PC-3 (cell line): ENCODE data around the gene NDUFB6. TPM values are rescaled to one million over a fixed set of nuclear protein-coding genes. Genes with fewer than 3 reads are reported as not detected.
"Not testable (repeated sequence)": the region's sequence is repeated elsewhere in the genome, so short reads cannot be mapped to it uniquely, and the experiment has no call there.

ENCODE experiments used
- ATAC-seq: fragments of 200-7000 bp; cut with Tn5 transposase; 2 replicates; pipeline ENCODE4 v1.9.1; 2020; ENCODE audit warnings: mild to moderate bottlenecking, moderate library complexity
- BruUV-seq: library from RNA; stranded (reverse); fragments of 400-500 nt; replicated peaks from 2 replicates; lab custom pipeline; 2021; lab: Mats Ljungman, UMichigan
- CTCF ChIA-PET: fragments of 300-600 bp; sonication (Branson Sonifier 250); formaldehyde crosslinking; loops from one replicate; lab custom pipeline; 2022; ENCODE audit warnings: antibody characterized with exemption; lab: Charles Lee
- POLR2A ChIA-PET: fragments of 300-600 bp; sonication (Branson Sonifier 250); formaldehyde crosslinking; loops from one replicate; lab custom pipeline; 2022; ENCODE audit warnings: antibody characterized with exemption; ENCODE audit not compliant: unreplicated experiment; lab: Charles Lee
- DNase-seq: peaks from one replicate; pipeline ENCODE4 v3.0.0-alpha.2; 2015
- H2AFZ ChIP-seq: fragments of 300-600 bp; sonication (generic); 2 replicates; pipeline ENCODE4 v1.6.0; 2016; ENCODE audit warnings: antibody characterized with exemption, low read length
- H3F3A ChIP-seq: fragments of 300-600 bp; sonication (generic); one replicate; pipeline ENCODE4 v1.6.0; 2017; ENCODE audit warnings: antibody characterized with exemption, low read length, control low read depth, mild to moderate bottlenecking; ENCODE audit not compliant: unreplicated experiment
- H3K27ac ChIP-seq: fragments of 300-600 bp; sonication (generic); 2 replicates; pipeline ENCODE4 v1.5.1; 2016; ENCODE audit warnings: mild to moderate bottlenecking, low read length
- H3K27me3 ChIP-seq: fragments of 300-600 bp; sonication (generic); 2 replicates; pipeline ENCODE4 v1.6.1; 2016; ENCODE audit warnings: low read length, mixed read lengths
- H3K36me3 ChIP-seq: fragments of 300-600 bp; sonication (generic); 2 replicates; pipeline ENCODE4 v1.6.1; 2016; ENCODE audit warnings: low read depth, mixed run types, low read length, mixed read lengths
- H3K4me1 ChIP-seq: fragments of 300-600 bp; sonication (generic); 2 replicates; pipeline ENCODE4 v1.5.1; 2016; ENCODE audit warnings: low read length; ENCODE audit not compliant: insufficient read depth
- H3K4me2 ChIP-seq: fragments of 300-600 bp; sonication (generic); 2 replicates; pipeline ENCODE4 v1.6.0; 2016; ENCODE audit warnings: low read length
- H3K4me3 ChIP-seq: fragments of 300-600 bp; sonication (generic); 2 replicates; pipeline ENCODE4 v1.5.1; 2016; ENCODE audit warnings: mild to moderate bottlenecking, low read length, mixed read lengths
- H3K79me2 ChIP-seq: fragments of 300-600 bp; sonication (generic); 2 replicates; pipeline ENCODE4 v1.6.1; 2017; ENCODE audit warnings: low read length, mixed read lengths
- H3K9ac ChIP-seq: fragments of 300-600 bp; sonication (generic); 2 replicates; pipeline ENCODE4 v1.6.0; 2016; ENCODE audit warnings: mild to moderate bottlenecking, low read length
- H3K9me2 ChIP-seq: fragments of 300-600 bp; sonication (generic); replicated peaks from 2 replicates; pipeline ENCODE4 v1.6.1; 2016; ENCODE audit warnings: mixed run types, low read length, mixed read lengths
- H3K9me3 ChIP-seq: fragments of 300-600 bp; sonication (generic); 2 replicates; pipeline ENCODE4 v1.6.1; 2016; ENCODE audit warnings: low read length, mixed read lengths
- H4K20me1 ChIP-seq: fragments of 300-600 bp; sonication (generic); 2 replicates; pipeline ENCODE4 v1.6.1; 2016; ENCODE audit warnings: low read length, mixed read lengths
- EZH2 ChIP-seq: fragments of 300-600 bp; sonication (generic); IDR thresholded peaks from one replicate; pipeline ENCODE4 v1.6.1; 2017; ENCODE audit warnings: antibody characterized with exemption, mild to moderate bottlenecking, low read length; ENCODE audit not compliant: unreplicated experiment
- EZH2phosphoT487 ChIP-seq: fragments of 300-600 bp; sonication (generic); IDR thresholded peaks from 2 replicates; pipeline ENCODE4 v1.6.1; 2018; ENCODE audit warnings: mild to moderate bottlenecking, antibody characterized with exemption, low read length, borderline replicate concordance
- intact Hi-C: fragments of 100-400 bp; cut with micrococcal nuclease; formaldehyde crosslinking; loops from 2 replicates; pipeline ENCODE4 v1.9.0; 2023
- total RNA-seq: library from RNA; depleted of rRNA; stranded (reverse); fragments of >200 nt; gene quantifications from 2 replicates; pipeline ENCODE4 v1.2.3, GENCODE V29; 2014
- TF ChIP-seq, protein P1 (sequence below): fragments of 300-600 bp; sonication (generic); conservative IDR thresholded peaks from 2 replicates; pipeline ENCODE4 v1.5.1; 2017; ENCODE audit warnings: antibody characterized with exemption, low read depth, mild to moderate bottlenecking, low read length

Gene NDUFB6
- total RNA-seq, 1 experiment from 2014 or later = 86.4 TPM

DNA sequence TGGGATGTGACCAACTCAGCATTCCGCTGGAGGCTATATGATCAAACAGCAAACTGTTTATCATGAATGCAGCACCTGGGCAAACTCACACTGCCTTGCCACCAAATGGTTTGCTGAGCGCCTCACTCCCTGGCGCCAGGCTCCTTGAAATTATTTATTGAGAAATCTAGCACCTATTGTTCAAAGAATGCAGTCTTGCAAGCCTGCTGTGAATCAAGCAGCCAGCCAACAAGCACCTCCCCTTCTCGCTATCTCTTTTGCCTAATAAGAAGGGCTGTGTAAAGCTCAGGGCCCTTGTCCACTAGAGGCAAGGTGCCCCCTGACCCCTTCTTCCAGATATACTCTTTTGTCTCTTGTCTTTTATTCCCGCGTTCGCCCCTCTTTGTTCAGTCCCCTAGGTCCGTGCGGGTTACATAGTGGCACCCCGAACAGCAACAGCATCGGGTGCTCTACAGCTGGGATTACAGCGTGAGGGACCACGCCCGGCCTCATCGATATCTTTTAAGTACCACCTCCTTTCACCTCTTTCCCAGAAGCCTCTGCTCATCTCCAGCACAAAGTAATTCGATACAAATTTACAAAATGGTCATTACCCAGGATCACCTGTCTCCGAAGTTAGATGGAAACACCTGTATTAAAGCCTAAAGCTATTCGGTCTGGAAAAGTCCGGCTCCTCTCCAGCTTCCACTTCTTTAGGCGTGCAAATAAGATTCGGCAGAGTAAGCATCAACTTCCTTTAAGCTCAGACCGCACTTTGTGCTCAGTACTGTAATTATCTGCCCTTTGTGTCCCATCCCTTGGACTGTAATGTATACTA is 47.9 kb downstream of the NDUFB6 start:
- intact Hi-C loops = no loop called here
- peak; percentile 30 for DNase-seq
- TSS peak; percentile 61 for BruUV-seq

DNA sequence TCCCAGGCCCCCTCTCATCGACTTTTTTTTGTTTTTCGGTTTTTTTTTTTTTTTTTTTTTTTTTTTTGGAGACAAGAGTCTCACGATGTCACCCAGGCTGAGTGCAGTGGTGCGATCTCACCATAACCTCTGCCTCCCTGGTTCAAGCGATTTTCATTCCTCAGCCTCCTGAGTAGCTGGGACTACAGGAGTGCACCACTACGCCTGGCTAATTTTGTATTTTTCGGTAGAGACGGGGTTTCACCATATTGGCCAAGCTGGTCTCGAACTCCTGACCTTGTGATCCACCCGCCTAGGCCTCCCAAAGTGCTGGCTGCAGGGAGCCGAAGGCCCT is 48.4 kb downstream of the NDUFB6 start:
- ATAC-seq, H3K9me2 ChIP-seq, DNase-seq, H3K9me3 ChIP-seq, H3F3A ChIP-seq, H3K27ac ChIP-seq, H3K36me3 ChIP-seq, intact Hi-C loops, H3K4me1 ChIP-seq, H3K27me3 ChIP-seq, POLR2A ChIA-PET, H3K9ac ChIP-seq, CTCF ChIA-PET, BruUV-seq, H4K20me1 ChIP-seq: not testable (repeated sequence)
- Histone ChIP-seq H2AFZ (peak overlapping the region; percentile 94; the same call in 1 of the 2 replicates), H3K4me2 (peak overlapping the region; percentile 98), H3K79me2 (peaks cover 28% of the 10 kb centered on the region), H3K4me3 (peak overlapping the region; percentile 92)

More for the DNA sequence above, 47.9 kb downstream of the NDUFB6 start:
- peak overlapping the region; percentile 79 for H3K9ac ChIP-seq
- no peaks in the 10 kb centered on the region for H3F3A ChIP-seq
- H3K9me3 ChIP-seq = no peaks in the 10 kb centered on the region
- TF ChIP-seq, protein P1, sequence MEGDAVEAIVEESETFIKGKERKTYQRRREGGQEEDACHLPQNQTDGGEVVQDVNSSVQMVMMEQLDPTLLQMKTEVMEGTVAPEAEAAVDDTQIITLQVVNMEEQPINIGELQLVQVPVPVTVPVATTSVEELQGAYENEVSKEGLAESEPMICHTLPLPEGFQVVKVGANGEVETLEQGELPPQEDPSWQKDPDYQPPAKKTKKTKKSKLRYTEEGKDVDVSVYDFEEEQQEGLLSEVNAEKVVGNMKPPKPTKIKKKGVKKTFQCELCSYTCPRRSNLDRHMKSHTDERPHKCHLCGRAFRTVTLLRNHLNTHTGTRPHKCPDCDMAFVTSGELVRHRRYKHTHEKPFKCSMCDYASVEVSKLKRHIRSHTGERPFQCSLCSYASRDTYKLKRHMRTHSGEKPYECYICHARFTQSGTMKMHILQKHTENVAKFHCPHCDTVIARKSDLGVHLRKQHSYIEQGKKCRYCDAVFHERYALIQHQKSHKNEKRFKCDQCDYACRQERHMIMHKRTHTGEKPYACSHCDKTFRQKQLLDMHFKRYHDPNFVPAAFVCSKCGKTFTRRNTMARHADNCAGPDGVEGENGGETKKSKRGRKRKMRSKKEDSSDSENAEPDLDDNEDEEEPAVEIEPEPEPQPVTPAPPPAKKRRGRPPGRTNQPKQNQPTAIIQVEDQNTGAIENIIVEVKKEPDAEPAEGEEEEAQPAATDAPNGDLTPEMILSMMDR = no peak
- TF ChIP-seq EZH2phosphoT487 (no peak), EZH2 (no peak)
- peaks cover 7% of the 10 kb centered on the region; the same call in 1 of the 2 replicates for H3K4me1 ChIP-seq
- peak; percentile 28 for ATAC-seq
- peaks cover 28% of the 10 kb centered on the region for H3K79me2 ChIP-seq
- no peaks in the 10 kb centered on the region for H3K27me3 ChIP-seq
- CTCF ChIA-PET = interaction anchor here (0.7 to 2.1 kb wide), 3 partner anchors 25 to 146 kb away, joined by 3 to 16 read pairs (median 5); no protein-coding TSS in a partner anchor
- peaks cover 5% of the 10 kb centered on the region for H3K36me3 ChIP-seq
- peak overlapping the region; percentile 92 for H3K4me3 ChIP-seq
- POLR2A ChIA-PET = no interaction called here
- H3K9me2 ChIP-seq = no peaks in the 10 kb centered on the region
- H2AFZ ChIP-seq = peak overlapping the region; percentile 94
- peak overlapping the region; percentile 78 for H3K27ac ChIP-seq
- H4K20me1 ChIP-seq = no peaks in the 10 kb centered on the region
- peak overlapping the region; percentile 98 for H3K4me2 ChIP-seq

DNA sequence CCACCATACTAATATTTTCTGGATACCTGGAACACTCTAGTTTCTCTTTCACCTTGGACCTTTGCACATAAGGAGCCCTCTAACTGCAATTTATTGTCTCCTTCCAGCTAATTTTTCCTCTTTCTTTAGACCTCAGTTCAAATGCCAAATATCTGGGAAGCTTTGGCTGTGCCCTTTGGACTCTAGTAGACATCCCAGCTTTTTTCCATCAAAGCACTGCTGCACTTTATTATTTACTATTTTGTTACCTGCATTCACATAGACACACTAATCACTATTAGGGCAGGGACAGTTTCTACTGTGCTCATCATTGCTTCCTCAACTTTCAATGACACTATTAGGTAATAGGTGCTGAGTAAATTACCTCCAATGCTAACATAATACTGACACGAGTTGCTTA is 49.0 kb downstream of the NDUFB6 start:
- CTCF ChIA-PET = no interaction called here

More for the DNA sequence above, 49.0 kb downstream of the NDUFB6 start:
- Histone ChIP-seq H4K20me1 (no peaks in the 10 kb centered on the region), H3K9me3 (peaks cover 4% of the 10 kb centered on the region; the same call in 1 of the 2 replicates), H3K9me2 (no peaks in the 10 kb centered on the region), H3K27ac (no peak overlapping the region), H3K9ac (no peak overlapping the region), H3K36me3 (peaks cover 13% of the 10 kb centered on the region), H3F3A (no peaks in the 10 kb centered on the region), H3K4me3 (no peak overlapping the region), H2AFZ (no peak overlapping the region), H3K79me2 (peaks cover 28% of the 10 kb centered on the region), H3K4me2 (no peak overlapping the region), H3K4me1 (peaks cover 7% of the 10 kb centered on the region; the same call in 1 of the 2 replicates), H3K27me3 (no peaks in the 10 kb centered on the region)
- intact Hi-C loops = no loop called here
- no TSS peak for BruUV-seq
- TF ChIP-seq EZH2 (no peak), EZH2phosphoT487 (no peak)
- TF ChIP-seq, protein P1 = no peak
- POLR2A ChIA-PET = no interaction called here
- ATAC-seq (no peak), DNase-seq (no peak)
